H9 (cell line): ENCODE measurements around the gene TMEM119. TPM values are rescaled to one million over a fixed set of nuclear protein-coding genes. Genes with fewer than 3 reads are reported as not detected.

Source experiments
- DNase-seq: peaks from one replicate; pipeline ENCODE4 v3.0.0-alpha.2; 2017
- H2AFZ ChIP-seq: one replicate; pipeline ENCODE4 v1.6.1; 2013; ENCODE audit warnings: mild to moderate bottlenecking, low read length, control low read depth, moderate library complexity
- H2AK5ac ChIP-seq: 2 replicates; pipeline ENCODE4 v1.6.1; 2013; ENCODE audit warnings: low read length, control low read depth, mixed read lengths; ENCODE audit not compliant: insufficient read length
- H2BK120ac ChIP-seq: one replicate; pipeline ENCODE4 v1.6.1; 2013; ENCODE audit warnings: low read depth, mild to moderate bottlenecking, low read length, control low read depth, inconsistent platforms; ENCODE audit not compliant: poor library complexity, severe bottlenecking
- H2BK12ac ChIP-seq: 2 replicates; pipeline ENCODE4 v1.6.1; 2013; ENCODE audit warnings: low read length, control low read depth, mixed read lengths, low read depth; ENCODE audit not compliant: insufficient read length
- H2BK15ac ChIP-seq: 2 replicates; pipeline ENCODE4 v1.6.1; 2013; ENCODE audit warnings: low read depth, low read length, control low read depth
- H2BK20ac ChIP-seq: one replicate; pipeline ENCODE4 v1.6.1; 2013; ENCODE audit warnings: low read depth, mild to moderate bottlenecking, low read length, control low read depth, inconsistent platforms; ENCODE audit not compliant: poor library complexity, severe bottlenecking
- H2BK5ac ChIP-seq: 2 replicates; pipeline ENCODE4 v1.6.1; 2013; ENCODE audit warnings: low read length, control low read depth, mixed read lengths; ENCODE audit not compliant: insufficient read length
- H3K14ac ChIP-seq: 2 replicates; pipeline ENCODE4 v1.6.1; 2013; ENCODE audit warnings: low read length, control low read depth; ENCODE audit not compliant: insufficient read depth
- H3K18ac ChIP-seq: 2 replicates; pipeline ENCODE4 v1.6.1; 2013; ENCODE audit warnings: low read depth, mild to moderate bottlenecking, mixed read lengths, low read length, control low read depth; ENCODE audit not compliant: insufficient read length
- H3K23ac ChIP-seq: 2 replicates; pipeline ENCODE4 v1.6.1; 2013; ENCODE audit warnings: low read length, control low read depth, mixed read lengths, low read depth; ENCODE audit not compliant: insufficient read length
- H3K23me2 ChIP-seq: 2 replicates; pipeline ENCODE4 v1.6.1; 2013; ENCODE audit warnings: low read depth, mild to moderate bottlenecking, mixed read lengths, low read length, control low read depth; ENCODE audit not compliant: insufficient read length, poor library complexity, severe bottlenecking
- H3K27ac ChIP-seq: 2 replicates; pipeline ENCODE4 v1.5.1; 2013; ENCODE audit warnings: low read length, control low read depth, mixed read lengths, low read depth; ENCODE audit not compliant: insufficient read length
- H3K27me3 ChIP-seq: 2 replicates; pipeline ENCODE4 v1.6.1; 2013; ENCODE audit warnings: low read length, control low read depth, inconsistent platforms; ENCODE audit not compliant: insufficient read depth
- H3K4ac ChIP-seq: 2 replicates; pipeline ENCODE4 v1.6.1; 2013; ENCODE audit warnings: low read depth, mild to moderate bottlenecking, control low read depth, inconsistent platforms, low read length, moderate library complexity
- H3K4me1 ChIP-seq: 2 replicates; pipeline ENCODE4 v1.6.1; 2013; ENCODE audit warnings: low read length, control low read depth, inconsistent platforms; ENCODE audit not compliant: insufficient read depth
- H3K4me2 ChIP-seq: 2 replicates; pipeline ENCODE4 v1.6.1; 2013; ENCODE audit warnings: low read length, control low read depth, mixed read lengths; ENCODE audit not compliant: insufficient read length, insufficient read depth
- H3K56ac ChIP-seq: 2 replicates; pipeline ENCODE4 v1.6.1; 2013; ENCODE audit warnings: low read depth, mild to moderate bottlenecking, mixed read lengths, low read length, control low read depth; ENCODE audit not compliant: insufficient read length
- H3K79me1 ChIP-seq: 2 replicates; pipeline ENCODE4 v1.6.1; 2013; ENCODE audit warnings: low read depth, mild to moderate bottlenecking, moderate library complexity, low read length, control low read depth, inconsistent platforms; ENCODE audit not compliant: insufficient read depth, poor library complexity, severe bottlenecking
- H3K79me2 ChIP-seq: 2 replicates; pipeline ENCODE4 v1.6.1; 2013; ENCODE audit warnings: low read length, control low read depth, inconsistent platforms; ENCODE audit not compliant: insufficient read depth
- H3K9ac ChIP-seq: 2 replicates; pipeline ENCODE4 v1.6.1; 2013; ENCODE audit warnings: low read length, control low read depth, mixed read lengths; ENCODE audit not compliant: insufficient read length; ENCODE audit errors: extremely low read depth
- H3K9me3 ChIP-seq: one replicate; pipeline ENCODE4 v1.6.1; 2013; ENCODE audit warnings: low read depth, low read length, inconsistent platforms; ENCODE audit not compliant: control insufficient read depth
- H3T11ph ChIP-seq: one replicate; pipeline ENCODE4 v1.6.1; 2013; ENCODE audit warnings: mild to moderate bottlenecking, low read length, control low read depth, inconsistent platforms
- H4K20me1 ChIP-seq: one replicate; pipeline ENCODE4 v1.6.1; 2013; ENCODE audit not compliant: control insufficient read depth, insufficient read length, insufficient read depth
- H4K5ac ChIP-seq: 2 replicates; pipeline ENCODE4 v1.6.1; 2013; ENCODE audit warnings: low read depth, mild to moderate bottlenecking, mixed read lengths, low read length, control low read depth; ENCODE audit not compliant: insufficient read length
- H4K8ac ChIP-seq: replicated peaks from 2 replicates; pipeline ENCODE4 v1.6.1; 2013; ENCODE audit warnings: low read length, control low read depth, mixed read lengths, low read depth; ENCODE audit not compliant: insufficient read length
- H4K91ac ChIP-seq: 2 replicates; pipeline ENCODE4 v1.6.1; 2013; ENCODE audit warnings: low read depth, mild to moderate bottlenecking, moderate library complexity, mixed read lengths, low read length, control low read depth; ENCODE audit not compliant: insufficient read length
- H3K27ac Mint-ChIP-seq, 3 experiments: 2 replicates in 2 of 3; 3 replicates in 1 of 3; pipeline ENCODE4 v1.8.0; 2020 to 2021; ENCODE audit warnings: mixed read lengths in 3 of 3, mild to moderate bottlenecking in 1 of 3, moderate library complexity in 1 of 3
- H3K27me3 Mint-ChIP-seq: 2 replicates; pipeline ENCODE4 v1.8.0; 2021; ENCODE audit warnings: low read depth, mild to moderate bottlenecking, moderate library complexity, mixed read lengths
- H3K36me3 Mint-ChIP-seq, 3 experiments: 2 replicates in 2 of 3; 3 replicates in 1 of 3; pipeline ENCODE4 v1.8.0; 2020 to 2021; ENCODE audit warnings: low read depth in 3 of 3, mixed read lengths in 3 of 3; ENCODE audit not compliant: insufficient read depth in 1 of 3
- H3K4me1 Mint-ChIP-seq, 2 experiments: 2 replicates each; pipeline ENCODE4 v1.8.0; 2020; ENCODE audit warnings: mixed read lengths in 2 of 2
- H3K4me3 Mint-ChIP-seq, 2 experiments: 2 replicates in 1 of 2; 3 replicates in 1 of 2; pipeline ENCODE4 v1.8.0; 2020 to 2021; ENCODE audit warnings: mild to moderate bottlenecking in 2 of 2, mixed read lengths in 2 of 2, moderate library complexity in 1 of 2
- H3K9me3 Mint-ChIP-seq, 2 experiments: 2 replicates in 1 of 2; 3 replicates in 1 of 2; pipeline ENCODE4 v1.8.0; 2020; ENCODE audit warnings: mild to moderate bottlenecking in 2 of 2, mixed read lengths in 2 of 2, moderate library complexity in 1 of 2
- CTCF ChIP-seq: fragments of 200-600 bp; sonication (generic); conservative IDR thresholded peaks from 3 replicates; pipeline ENCODE4 v1.8.0; 2021; ENCODE audit warnings: antibody characterized with exemption, mild to moderate bottlenecking
- WGBS: extraction: QIAGEN DNeasy Blood & Tissue Kit; methylation state at CpG from one replicate; pipeline ENCODE4 v1.1.7; 2013; ENCODE audit warnings: missing lambda C conversion rate, low lambda C conversion rate, mixed read lengths; ENCODE audit not compliant: insufficient read length; ENCODE audit errors: extremely low coverage; 5-methylcytosine and 5-hydroxymethylcytosine counted together
- total RNA-seq: library from RNA; stranded (reverse); gene quantifications from 2 replicates; pipeline ENCODE4 v1.2.1, GENCODE V29; 2021

TMEM119 gene
- total RNA-seq, 1 experiment from 2014 or later: not detected

DNA sequence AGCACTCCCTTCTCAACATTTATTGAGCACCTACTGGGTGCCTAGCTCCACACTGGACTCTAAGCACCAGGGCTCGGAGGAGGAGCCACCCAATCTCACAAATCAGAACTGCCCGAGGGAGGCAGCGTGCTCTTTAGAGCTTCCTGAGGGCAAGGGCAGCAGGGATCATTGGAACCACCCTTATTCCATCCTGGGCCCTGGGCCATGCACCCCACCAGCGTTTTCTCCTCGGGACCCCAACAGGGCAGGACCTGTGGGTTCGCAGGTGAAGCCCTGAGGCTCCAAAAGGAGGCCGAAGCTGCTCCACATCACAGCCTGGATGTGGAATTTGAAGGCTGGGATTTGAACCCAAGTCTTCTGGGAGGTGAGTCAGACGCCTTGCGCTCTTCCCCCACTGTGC, 15.4 kb downstream of the TMEM119 start:
- no peaks in the 10 kb centered on the region for H4K20me1 ChIP-seq
- no peak overlapping the region for H2AK5ac ChIP-seq
- Mint-ChIP-seq H3K36me3 (peaks cover 3 to 11% (median 4%) of the 10 kb centered on the region in 3 experiments; a peak in 5 of 7 replicates), H3K27ac (no peak overlapping the region), H3K4me1 (0 out of 4 replicates have a peak, but pooled peaks cover 0 to 6% of the 10 kb centered on the region in 2 experiments), H3K27me3 (peaks cover 2% of the 10 kb centered on the region), H3K4me3 (no peak overlapping the region), H3K9me3 (peaks cover 9 to 10% of the 10 kb centered on the region in 2 experiments)
- no peaks in the 10 kb centered on the region for H3K27me3 ChIP-seq
- no peak overlapping the region for H4K91ac ChIP-seq
- no peak overlapping the region for H3K23ac ChIP-seq
- H3K9ac ChIP-seq: no peak overlapping the region
- no peaks in the 10 kb centered on the region for H3K23me2 ChIP-seq
- no peak overlapping the region for H3K4ac ChIP-seq
- H2BK12ac ChIP-seq: no peak overlapping the region
- no peak for TF ChIP-seq CTCF
- H4K8ac ChIP-seq: no peak overlapping the region
- no peak for DNase-seq
- H3K79me1 ChIP-seq: no peaks in the 10 kb centered on the region
- no peaks in the 10 kb centered on the region for H3K9me3 ChIP-seq
- H2AFZ ChIP-seq: no peak overlapping the region
- H2BK5ac ChIP-seq: no peak overlapping the region
- H3K18ac ChIP-seq: no peak overlapping the region
- no peak overlapping the region for H2BK120ac ChIP-seq
- no peak overlapping the region for H4K5ac ChIP-seq
- no CpG with 5 or more reads among the region's 9 CpGs for WGBS
- H3K14ac ChIP-seq: no peak overlapping the region
- no peaks in the 10 kb centered on the region for H3K4me1 ChIP-seq
- no peak overlapping the region for H3K4me2 ChIP-seq
- no peak overlapping the region for H3K27ac ChIP-seq
- H3K56ac ChIP-seq: no peak overlapping the region
- H3T11ph ChIP-seq: no peak overlapping the region
- no peak overlapping the region for H2BK20ac ChIP-seq
- no peak overlapping the region for H2BK15ac ChIP-seq
- H3K79me2 ChIP-seq: no peaks in the 10 kb centered on the region
